HG02840 (cell line): ENCODE data around the gene D2HGDH.

Experiments
- ATAC-seq: cut with Tn5 transposase; IDR thresholded peaks from one replicate; pipeline ENCODE4 v1.9.1; 2021; ENCODE audit warnings: mild to moderate bottlenecking, moderate library complexity, moderate number of reproducible peaks; ENCODE audit not compliant: unreplicated experiment, low FRiP score

The D2HGDH gene

DNA sequence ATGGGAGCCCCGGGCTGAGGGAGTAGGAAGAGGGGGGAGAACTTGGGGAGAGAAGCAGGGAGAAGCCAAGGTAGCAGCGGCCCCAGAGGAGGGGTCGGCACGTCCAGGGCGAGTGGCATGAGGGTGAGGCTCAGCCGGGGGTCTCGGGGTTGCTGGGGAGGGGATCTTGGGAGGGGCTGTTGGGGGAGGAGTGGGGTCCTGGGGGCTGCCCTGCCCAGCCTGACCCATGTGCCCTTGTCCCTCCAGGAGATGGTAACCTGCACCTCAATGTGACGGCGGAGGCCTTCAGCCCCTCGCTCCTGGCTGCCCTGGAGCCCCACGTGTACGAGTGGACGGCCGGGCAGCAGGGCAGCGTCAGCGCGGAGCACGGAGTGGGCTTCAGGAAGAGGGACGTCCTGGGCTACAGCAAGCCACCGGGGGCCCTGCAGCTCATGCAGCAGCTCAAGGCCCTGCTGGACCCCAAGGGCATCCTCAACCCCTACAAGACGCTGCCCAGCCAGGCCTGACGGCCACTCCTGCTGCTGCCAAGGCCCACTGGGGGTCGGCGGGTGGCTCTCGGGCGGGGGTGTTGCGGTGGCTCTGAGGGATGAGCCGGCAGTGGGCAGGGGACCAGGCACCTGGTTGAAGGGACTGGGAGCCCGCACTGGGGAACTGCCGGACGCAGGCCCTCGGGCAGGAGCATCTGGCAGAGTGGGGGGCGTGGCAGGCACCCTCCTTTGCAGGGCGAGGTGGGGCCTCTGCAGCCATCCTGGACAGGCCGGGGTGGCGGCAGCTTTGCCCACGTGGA, 33.2 kb downstream of the D2HGDH start:
- ATAC-seq = no peak

- ATAC-seq = no peak
These were observed 33.9 kb downstream of the D2HGDH start for GRCh38 chr2:241768251-241768711.

GRCh38 chr2:241768850-241769249, 34.4 kb downstream of the D2HGDH start:
- ATAC-seq = no peak

GRCh38 chr2:241769819-241770184, 35.4 kb downstream of the D2HGDH start:
- no peak for ATAC-seq

DNA sequence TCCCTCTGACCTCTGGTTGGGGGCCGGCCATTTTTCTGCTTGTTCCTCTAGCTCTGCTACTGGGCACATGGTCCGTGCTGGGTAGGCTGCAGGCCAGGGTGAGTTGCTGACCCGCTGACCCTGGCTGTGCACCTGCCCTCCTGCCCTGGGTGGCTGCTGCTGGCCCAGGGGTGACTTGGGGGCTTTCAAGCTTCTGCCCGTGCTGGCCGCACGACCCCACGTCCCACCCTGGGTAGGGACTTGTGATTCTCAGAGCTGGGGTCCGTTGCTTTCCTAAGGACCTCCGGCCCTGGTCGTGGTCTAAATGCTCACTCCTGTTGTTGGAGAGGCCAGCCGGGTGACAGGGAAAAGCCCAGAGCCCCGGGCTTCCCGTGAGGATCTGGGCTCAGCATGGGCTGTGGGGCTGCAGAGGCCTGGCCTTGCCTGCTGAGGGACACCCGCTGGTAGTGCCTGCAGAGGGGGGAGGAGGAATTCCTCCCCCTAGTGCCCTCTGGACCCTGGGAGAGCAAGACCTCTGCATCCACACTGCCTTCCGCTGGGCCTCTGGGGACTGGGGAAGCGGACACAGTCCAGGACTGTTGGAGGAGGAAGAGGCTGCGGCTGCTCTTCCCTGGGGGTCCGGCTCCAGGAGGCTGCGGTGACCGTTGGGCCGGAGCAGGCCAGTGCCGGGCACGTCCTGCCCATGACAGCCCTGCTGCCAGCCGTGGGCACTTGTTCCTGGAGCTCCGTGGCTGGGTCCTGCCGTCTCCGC, 35.9 kb downstream of the D2HGDH start:
- ATAC-seq = no peak

DNA sequence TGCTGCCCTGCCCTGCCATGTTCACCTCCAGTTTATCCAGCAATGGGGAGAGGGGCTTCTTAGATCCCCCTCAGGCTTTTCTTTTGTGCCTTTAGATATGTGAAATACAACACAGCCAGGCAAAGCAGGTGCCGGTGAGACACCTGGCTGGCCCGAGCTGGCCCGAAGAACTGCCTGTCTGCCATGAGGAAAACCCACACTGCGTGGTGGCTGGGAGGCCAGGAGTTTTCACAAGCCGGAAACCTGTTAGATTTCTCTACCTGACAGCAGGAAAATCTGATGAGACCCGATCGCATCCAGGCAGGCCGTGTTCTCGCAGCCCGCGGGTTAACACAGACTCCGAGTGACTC, 36.5 kb downstream of the D2HGDH start:
- ATAC-seq = no peak

GRCh38 chr2:241771286-241772062, 37.0 kb downstream of the D2HGDH start:
- no peak for ATAC-seq

- no peak for ATAC-seq
These were observed 37.7 kb downstream of the D2HGDH start for GRCh38 chr2:241772063-241772499.

DNA sequence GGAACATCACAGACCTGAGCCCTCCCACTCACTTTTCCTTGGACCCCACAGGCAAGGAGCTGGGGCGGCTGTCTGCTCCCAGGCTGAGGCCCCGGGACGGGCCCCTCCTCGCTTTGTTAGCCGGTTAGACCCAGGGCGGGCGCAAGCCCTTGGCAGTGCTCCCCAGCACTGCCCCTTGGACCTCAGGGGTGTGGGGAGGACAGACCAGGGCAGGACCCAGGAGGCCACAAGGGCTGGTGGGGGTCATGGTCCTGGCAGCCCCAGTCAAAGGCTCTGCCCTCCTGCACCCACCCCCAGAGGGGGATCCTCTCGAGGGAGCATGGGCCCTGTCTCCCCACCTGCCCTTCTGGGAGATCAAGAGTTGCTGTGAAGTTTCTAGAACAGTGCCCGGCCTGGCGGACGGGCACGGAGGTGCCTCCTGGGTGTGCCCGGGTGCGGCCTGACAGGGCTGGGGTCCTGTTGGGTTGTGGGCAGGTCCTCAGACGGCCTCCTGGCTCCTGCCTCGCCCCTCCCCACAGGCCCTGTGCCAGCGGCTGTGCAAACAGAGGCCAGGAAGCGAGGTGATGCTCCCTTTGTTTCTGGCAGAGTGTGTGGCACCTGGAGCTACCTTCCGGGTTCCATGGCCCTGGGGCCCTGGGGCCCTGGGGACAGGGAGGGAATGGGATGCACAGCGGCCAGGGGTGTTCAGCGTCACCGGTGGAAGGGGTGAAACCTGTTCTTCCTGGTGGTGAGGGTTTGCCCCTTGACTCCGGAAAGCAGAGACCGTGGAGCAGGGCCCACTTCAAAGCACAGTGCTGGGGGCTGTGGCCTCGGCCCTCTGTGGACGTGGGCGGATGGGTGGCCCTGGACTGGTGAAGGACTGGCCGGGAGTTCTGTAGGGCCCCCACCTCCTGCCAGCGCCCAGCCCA, 39.3 kb downstream of the D2HGDH start:
- no peak for ATAC-seq

DNA sequence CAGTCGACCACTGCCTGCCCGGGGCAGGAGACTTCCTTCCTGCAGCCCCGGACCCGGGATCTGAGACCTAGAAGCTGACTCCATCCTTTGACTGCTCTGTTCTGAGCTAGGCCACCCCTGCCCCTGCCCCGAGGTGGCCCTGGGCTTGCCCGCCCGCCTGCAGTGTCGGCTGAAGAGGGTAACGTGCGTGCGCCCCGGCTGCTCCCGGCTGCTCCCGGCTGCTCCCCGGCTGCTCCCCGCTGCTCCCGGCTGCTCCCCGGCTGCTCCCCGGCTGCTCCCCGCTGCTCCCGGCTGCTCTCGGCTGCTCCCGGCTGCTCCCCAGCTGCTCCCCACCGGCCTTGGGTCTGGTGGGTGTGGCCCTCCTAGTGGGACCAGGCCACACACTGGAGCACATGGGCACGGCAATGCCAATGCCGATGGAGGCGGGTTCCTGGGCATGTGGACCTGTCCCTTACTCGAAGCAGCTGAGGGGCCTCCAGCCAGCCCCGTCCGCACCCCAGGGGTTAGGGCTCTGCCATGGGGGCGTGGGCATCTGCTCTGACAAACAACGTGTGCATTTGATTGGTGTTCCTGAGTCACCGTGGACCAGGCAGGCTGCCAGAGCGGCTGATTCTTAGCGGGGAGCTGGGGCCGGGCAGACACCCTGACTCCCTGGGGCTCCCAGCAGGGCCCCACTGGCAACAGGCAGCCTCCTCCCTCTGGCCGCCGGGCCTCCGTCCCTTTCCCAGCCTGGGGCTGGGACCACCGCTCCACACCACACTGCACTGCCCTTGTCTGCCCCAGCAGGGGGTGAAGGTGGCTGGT, 40.2 kb downstream of the D2HGDH start:
- no peak for ATAC-seq

DNA sequence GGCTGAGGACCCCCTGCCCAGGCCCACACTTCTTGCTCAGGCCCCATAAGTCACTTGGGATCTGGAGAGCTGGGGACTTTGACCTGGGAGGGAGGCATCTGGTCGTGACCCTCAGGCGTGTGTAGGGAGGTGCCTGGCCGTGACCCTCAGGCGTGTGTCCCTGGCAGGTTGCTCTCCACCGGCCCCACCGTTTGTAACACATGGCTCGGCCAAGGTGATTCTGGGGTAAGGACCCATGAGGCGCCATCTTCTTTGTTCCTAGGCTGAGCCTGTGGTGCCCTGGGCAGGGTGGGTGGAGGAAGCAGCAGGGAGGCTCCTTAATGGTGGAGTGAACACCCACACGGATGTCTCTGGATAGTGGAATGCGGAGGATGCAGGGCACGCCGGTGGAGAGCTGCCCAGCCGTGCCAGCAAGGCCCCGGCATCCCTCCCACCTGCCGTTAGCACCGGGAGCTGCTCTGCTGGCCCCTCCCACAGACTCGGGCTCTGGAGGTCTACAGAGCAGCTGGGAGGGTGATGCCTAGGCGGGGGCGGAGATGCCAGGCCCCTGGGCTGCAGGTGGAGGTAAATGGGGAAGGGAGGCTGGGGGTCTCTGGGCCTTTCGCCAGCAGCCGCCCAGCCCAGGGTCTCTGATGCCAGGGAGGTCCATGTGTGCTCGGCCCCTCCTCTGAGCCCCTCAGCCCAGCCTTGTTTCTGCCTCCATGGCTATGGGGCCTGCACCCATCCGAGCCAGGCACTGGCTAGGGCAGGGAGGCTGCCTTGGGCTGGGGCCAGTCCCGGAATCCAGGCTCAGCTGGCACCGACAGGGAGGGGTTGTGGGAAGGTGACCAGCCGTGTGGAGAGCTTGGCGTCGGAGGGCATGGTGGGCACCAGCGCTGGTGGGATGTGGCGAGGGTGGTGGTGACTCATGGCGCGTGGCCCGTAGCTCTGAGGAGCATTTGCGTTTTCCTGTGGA, 41.1 kb downstream of the D2HGDH start:
- ATAC-seq = no peak

- ATAC-seq = no peak
These were observed 42.1 kb downstream of the D2HGDH start, which contains the start of gene GAL3ST2 for GRCh38 chr2:241776336-241777169. GAL3ST2 (plus strand) TSS chr2:241776822; CDS start chr2:241776956, 134 bp downstream.

DNA sequence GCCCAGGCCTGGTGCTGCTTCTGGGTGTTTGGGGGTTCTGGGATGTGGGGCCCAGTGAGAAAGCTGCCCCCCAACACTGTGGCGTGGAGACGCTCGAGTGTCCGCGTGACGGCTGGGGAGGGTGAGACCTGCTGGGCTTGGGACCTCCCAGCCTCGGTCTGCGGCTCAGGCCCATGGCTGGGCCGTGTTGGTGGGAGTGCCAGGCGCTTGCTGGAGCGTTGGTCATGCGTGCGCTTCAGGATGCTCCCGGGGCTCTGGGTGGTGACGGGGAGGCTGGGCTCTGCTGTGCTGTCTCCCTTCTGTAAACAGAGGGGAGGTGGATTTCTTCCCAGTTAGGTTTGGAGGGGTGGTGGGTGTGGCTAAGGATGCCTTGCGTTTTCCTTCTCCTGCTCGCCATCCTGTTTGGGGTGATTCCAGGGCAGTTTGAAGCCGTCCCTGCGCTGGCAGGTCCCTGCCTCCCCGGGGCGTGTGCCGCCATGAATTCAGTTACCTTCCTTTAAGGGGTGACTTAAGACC, 42.8 kb downstream of the D2HGDH start:
- ATAC-seq = no peak

GRCh38 chr2:241777686-241778627, 43.5 kb downstream of the D2HGDH start:
- no peak for ATAC-seq

GRCh38 chr2:241780939-241781569, 46.6 kb downstream of the D2HGDH start:
- no peak for ATAC-seq
